ENCODE results near the gene C11orf68.

DNA sequence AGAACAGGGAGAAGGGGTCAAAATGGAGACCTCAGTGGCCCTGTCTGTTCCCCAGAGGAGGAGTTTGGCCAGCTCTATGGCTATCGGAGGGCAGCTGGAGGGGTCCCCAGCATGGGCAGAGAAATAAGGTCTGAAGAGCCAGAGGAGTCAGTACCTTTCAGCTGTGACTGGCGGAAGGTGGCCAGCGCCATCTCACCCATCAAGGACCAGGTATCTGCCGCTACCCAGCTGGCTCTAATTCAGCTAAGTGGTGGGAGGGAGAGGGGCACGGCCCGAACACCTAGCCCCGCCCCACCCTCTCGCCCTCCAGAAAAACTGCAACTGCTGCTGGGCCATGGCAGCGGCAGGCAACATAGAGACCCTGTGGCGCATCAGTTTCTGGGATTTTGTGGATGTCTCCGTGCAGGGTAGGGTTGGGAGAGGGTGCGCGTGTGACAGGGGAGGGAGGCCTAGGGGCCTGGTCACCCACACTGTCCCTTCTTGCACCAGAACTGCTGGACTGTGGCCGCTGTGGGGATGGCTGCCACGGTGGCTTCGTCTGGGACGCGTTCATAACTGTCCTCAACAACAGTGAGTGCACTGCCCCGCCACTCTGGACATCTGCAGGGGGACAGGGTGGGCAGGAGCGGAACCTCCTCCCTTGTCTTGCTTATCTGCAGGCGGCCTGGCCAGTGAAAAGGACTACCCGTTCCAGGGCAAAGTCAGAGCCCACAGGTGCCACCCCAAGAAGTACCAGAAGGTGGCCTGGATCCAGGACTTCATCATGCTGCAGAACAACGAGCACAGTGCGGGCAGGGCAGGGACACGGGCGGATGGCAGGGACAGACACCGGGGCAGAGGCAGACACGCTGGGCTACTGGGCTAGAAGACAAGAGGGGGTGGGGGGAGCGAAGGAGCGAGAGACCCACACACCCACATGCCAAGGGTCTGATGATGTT, 36.5 kb downstream of the C11orf68 start:
- TF ChIP-seq, protein P1, sequence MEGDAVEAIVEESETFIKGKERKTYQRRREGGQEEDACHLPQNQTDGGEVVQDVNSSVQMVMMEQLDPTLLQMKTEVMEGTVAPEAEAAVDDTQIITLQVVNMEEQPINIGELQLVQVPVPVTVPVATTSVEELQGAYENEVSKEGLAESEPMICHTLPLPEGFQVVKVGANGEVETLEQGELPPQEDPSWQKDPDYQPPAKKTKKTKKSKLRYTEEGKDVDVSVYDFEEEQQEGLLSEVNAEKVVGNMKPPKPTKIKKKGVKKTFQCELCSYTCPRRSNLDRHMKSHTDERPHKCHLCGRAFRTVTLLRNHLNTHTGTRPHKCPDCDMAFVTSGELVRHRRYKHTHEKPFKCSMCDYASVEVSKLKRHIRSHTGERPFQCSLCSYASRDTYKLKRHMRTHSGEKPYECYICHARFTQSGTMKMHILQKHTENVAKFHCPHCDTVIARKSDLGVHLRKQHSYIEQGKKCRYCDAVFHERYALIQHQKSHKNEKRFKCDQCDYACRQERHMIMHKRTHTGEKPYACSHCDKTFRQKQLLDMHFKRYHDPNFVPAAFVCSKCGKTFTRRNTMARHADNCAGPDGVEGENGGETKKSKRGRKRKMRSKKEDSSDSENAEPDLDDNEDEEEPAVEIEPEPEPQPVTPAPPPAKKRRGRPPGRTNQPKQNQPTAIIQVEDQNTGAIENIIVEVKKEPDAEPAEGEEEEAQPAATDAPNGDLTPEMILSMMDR (IDR thresholded peaks at IDR 0.05): no peak
- no peak for TF ChIP-seq POLR2A (IDR thresholded peaks at IDR 0.05)

Data from uterus (tissue), 2 donors.